Activated T-cell treated with anti-CD3 and anti-CD28 coated beads, Interleukin-2, amount 50 U/mL, for 4 hours (primary cell): ENCODE results near the gene NR3C1. TPM values are rescaled to one million over a fixed set of nuclear protein-coding genes. Genes with fewer than 3 reads are reported as not detected.
A peak's percentile ranks its signal among the peaks of the same experiment; 100 is the strongest.

Experiments used
- ATAC-seq, 2 donors: fragments of 200-7000 bp; cut with Tn5 transposase; one replicate each; pipeline ENCODE4 v1.10.0; 2021
- DNase-seq: peaks from one replicate; pipeline ENCODE4 v3.0.0-alpha.2; 2020
- H3K27me3 Mint-ChIP-seq: one replicate; pipeline ENCODE4 v1.8.0; 2021; ENCODE audit warnings: low read depth, mixed read lengths
- H3K36me3 Mint-ChIP-seq: one replicate; pipeline ENCODE4 v1.8.0; 2022; ENCODE audit warnings: mixed read lengths; ENCODE audit not compliant: insufficient read depth
- H3K4me1 Mint-ChIP-seq: one replicate; pipeline ENCODE4 v1.8.0; 2021; ENCODE audit warnings: low read depth, mixed read lengths
- H3K4me3 Mint-ChIP-seq: one replicate; pipeline ENCODE4 v1.8.0; 2021; ENCODE audit warnings: mild to moderate bottlenecking, moderate library complexity, mixed read lengths
- H3K9me3 Mint-ChIP-seq: one replicate; pipeline ENCODE4 v1.8.0; 2021; ENCODE audit warnings: mixed read lengths
- total RNA-seq, 3 donors: library from RNA; stranded (reverse); gene quantifications; one replicate each; pipeline ENCODE4 v1.2.1, GENCODE V29; 2021

The NR3C1 gene
- total RNA-seq, 3 donors from 2014 or later = 40.2 to 53.3 (median 43.1) TPM

DNA sequence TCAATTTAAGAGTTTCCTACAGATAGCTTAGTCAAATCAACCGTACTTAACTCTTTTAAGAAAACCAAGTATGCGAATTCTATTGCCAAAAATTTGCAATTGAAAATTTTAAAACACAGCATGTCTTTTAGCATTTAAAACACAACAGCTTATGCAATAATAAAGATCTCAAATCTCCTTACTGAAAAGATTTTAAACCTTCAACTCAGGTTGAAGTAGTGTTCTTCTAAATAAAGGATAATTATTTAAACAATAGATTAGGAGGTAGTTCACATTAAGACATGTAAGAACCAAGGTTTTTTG is 5.5 kb downstream of the NR3C1 start:
- ATAC-seq (no peak), DNase-seq (no peak)
- Mint-ChIP-seq H3K36me3 (peaks cover 35% of the 10 kb centered on the region), H3K4me1 (peaks cover 76% of the 10 kb centered on the region), H3K9me3 (no peaks in the 10 kb centered on the region), H3K27me3 (no peaks in the 10 kb centered on the region), H3K4me3 (peak overlapping the region; percentile 92)

GRCh38 chr5:143397302-143398052 is 6.0 kb downstream of the NR3C1 start:
- DNase-seq (no peak), ATAC-seq (no peak)
- Mint-ChIP-seq H3K27me3 (no peaks in the 10 kb centered on the region), H3K4me1 (peaks cover 81% of the 10 kb centered on the region), H3K9me3 (no peaks in the 10 kb centered on the region), H3K4me3 (peak overlapping the region; percentile 92), H3K36me3 (peaks cover 35% of the 10 kb centered on the region)

DNA sequence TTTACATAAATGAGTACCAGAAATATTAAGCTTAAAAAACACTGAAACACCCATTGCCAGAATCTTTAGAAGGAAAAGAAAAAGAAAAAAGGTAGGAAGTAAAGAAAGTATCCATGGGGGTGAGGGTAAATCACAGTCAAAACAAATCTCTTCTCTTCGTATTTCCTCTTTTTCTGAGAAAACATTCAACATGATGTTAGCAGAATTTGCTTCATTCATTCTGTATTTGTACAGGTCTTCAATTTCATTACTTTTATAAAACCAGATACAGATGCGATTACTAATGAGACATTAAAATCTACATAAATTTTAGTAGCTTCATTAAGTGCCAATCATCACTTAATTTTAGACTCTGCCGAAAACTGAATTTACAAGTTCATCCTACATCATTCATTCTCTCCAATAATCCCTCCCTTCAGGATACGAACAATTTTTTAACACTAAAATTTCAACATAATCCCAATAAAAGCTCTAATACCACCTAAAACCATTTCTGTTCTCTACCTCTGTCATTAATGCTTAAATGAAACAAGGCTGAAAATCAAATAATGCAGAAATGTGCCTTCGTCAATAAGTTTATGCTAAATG is 7.0 kb downstream of the NR3C1 start:
- peaks cover 85% of the 10 kb centered on the region for H3K4me1 Mint-ChIP-seq
- DNase-seq (no peak), ATAC-seq (no peak)
- H3K27me3 Mint-ChIP-seq = no peaks in the 10 kb centered on the region
- no peaks in the 10 kb centered on the region for H3K9me3 Mint-ChIP-seq
- H3K4me3 Mint-ChIP-seq = peak overlapping the region; percentile 92
- H3K36me3 Mint-ChIP-seq = peaks cover 34% of the 10 kb centered on the region

DNA sequence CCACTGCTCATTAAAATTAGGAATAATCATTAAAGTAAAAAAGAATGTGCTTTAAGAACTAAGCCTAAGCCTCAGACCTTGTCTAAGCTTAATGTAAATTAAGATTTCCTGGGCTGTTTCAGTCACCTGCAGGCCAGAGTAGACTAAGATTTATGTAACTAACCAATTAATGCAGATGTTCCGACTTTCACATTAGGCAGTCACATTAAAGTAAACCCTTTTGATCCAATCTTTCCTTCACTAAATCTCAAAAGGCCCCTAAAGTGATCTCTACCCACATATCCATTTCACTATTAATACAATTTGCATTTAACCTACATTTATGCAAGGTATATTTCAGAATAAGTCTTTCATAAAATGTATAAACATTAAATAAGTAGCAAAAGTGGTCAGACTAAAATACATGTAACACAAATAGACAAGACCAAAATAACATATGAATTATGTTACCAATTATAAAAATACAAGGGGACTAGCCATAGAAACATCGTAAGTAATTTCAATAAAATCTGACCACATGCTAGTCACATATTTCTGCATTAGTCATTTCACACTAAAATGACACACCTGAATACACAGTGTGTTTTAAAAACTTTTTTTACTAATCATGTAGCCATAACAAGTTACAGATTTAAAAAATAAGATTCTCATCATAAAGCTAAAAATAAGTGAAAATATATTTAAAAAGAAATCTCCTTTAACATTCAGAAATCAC is 7.7 kb downstream of the NR3C1 start:
- H3K4me3 Mint-ChIP-seq = peak overlapping the region; percentile 92
- H3K36me3 Mint-ChIP-seq = peaks cover 29% of the 10 kb centered on the region
- DNase-seq = no peak
- no peaks in the 10 kb centered on the region for H3K9me3 Mint-ChIP-seq
- peaks cover 80% of the 10 kb centered on the region for H3K4me1 Mint-ChIP-seq
- no peaks in the 10 kb centered on the region for H3K27me3 Mint-ChIP-seq
- ATAC-seq = peak; percentile 78 to 89

DNA sequence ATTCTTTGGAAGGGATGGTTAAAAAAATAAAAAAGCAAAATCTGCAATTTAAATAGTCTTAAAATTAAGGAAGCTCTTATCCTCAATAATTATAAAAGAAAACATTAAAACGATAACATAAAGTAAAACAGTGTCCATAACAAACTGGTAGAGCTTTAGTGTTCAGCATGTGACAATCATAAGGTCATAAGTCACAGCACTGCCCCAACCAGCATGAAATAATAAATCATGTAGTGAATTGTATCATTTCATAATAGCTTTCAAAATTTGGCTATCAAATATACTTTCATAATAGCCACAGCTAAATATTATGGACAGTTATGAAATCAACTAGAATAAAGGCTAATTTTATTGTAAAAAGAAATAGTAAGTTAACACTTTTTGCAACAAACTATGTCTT is 10.0 kb downstream of the NR3C1 start:
- Mint-ChIP-seq H3K36me3 (peaks cover 14% of the 10 kb centered on the region), H3K27me3 (no peaks in the 10 kb centered on the region), H3K9me3 (no peaks in the 10 kb centered on the region), H3K4me1 (peaks cover 78% of the 10 kb centered on the region), H3K4me3 (no peak overlapping the region)
- DNase-seq = no peak
- ATAC-seq = no peak

DNA sequence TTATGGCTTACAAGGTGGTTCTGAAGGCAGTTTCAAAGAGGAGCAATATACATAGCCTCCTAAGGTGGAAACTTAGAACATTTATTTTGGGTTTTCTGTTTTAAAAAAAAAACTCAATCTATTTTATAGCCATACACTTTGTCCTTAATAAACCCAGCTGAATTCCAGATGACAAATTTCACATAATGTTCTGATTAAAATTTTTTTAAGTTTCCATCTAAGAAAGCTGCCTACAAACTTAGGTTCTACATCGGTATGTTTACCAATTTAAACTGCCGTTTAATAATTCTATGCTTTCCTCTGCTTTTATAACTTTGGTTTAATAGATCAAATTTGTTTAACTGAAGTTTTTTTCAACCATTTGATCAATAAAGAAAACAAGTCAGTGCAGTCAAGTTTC is 12.5 kb downstream of the NR3C1 start:
- Mint-ChIP-seq H3K9me3 (peaks cover 8% of the 10 kb centered on the region), H3K27me3 (no peaks in the 10 kb centered on the region), H3K4me1 (peaks cover 86% of the 10 kb centered on the region), H3K4me3 (no peak overlapping the region), H3K36me3 (peaks cover 24% of the 10 kb centered on the region)
- ATAC-seq (no peak), DNase-seq (no peak)

DNA sequence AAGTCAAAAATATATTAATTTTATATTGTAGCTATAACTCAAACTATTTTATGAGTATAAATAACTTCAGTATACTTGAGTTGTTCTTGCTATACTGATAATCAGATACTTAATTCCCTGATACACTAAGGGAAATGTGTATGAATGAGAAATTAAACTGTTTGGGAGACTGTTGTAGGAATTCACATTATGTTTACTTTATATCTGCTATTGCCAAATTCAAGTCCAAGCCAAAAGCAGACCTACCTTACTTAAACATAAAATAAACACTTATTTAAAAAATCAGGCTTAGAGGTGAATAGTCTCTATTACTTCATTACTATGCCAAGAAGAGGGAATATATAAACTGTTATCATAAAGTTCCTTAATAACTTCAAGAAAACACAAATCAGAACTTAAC is 13.2 kb downstream of the NR3C1 start:
- no peak for ATAC-seq
- no peak overlapping the region for H3K4me3 Mint-ChIP-seq
- H3K36me3 Mint-ChIP-seq = peaks cover 31% of the 10 kb centered on the region
- peaks cover 15% of the 10 kb centered on the region for H3K9me3 Mint-ChIP-seq
- H3K4me1 Mint-ChIP-seq = peaks cover 86% of the 10 kb centered on the region
- DNase-seq = no peak
- H3K27me3 Mint-ChIP-seq = no peaks in the 10 kb centered on the region

DNA sequence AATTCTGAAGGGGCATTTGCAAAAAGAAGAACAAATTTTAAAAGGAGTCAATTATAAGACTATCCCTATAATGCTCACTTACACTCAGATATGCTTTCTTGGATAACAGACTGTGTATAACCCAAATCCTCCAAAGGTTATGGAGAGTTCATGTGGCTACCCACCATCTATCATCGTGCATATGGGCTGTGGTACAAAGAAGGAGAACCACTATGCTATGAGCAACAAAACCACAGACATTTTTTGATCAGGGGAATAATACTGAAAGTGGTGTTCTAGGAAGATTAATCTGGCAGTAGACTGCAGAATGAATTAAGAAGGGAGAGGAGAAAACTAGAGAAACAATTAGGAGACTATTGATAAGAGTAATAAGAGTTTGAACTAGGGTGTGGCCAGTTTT is 16.8 kb downstream of the NR3C1 start:
- H3K9me3 Mint-ChIP-seq = peaks cover 17% of the 10 kb centered on the region
- H3K36me3 Mint-ChIP-seq = peaks cover 48% of the 10 kb centered on the region
- no peak overlapping the region for H3K4me3 Mint-ChIP-seq
- DNase-seq = no peak
- peaks cover 87% of the 10 kb centered on the region for H3K4me1 Mint-ChIP-seq
- H3K27me3 Mint-ChIP-seq = no peaks in the 10 kb centered on the region
- peak; percentile 95 for ATAC-seq

- DNase-seq (no peak), ATAC-seq (no peak)
- H3K4me3 Mint-ChIP-seq = no peak overlapping the region
- H3K4me1 Mint-ChIP-seq = peaks cover 93% of the 10 kb centered on the region
- H3K9me3 Mint-ChIP-seq = peaks cover 17% of the 10 kb centered on the region
- H3K36me3 Mint-ChIP-seq = peaks cover 50% of the 10 kb centered on the region
- H3K27me3 Mint-ChIP-seq = no peaks in the 10 kb centered on the region
These were observed 18.4 kb downstream of the NR3C1 start for GRCh38 chr5:143384865-143385657.

DNA sequence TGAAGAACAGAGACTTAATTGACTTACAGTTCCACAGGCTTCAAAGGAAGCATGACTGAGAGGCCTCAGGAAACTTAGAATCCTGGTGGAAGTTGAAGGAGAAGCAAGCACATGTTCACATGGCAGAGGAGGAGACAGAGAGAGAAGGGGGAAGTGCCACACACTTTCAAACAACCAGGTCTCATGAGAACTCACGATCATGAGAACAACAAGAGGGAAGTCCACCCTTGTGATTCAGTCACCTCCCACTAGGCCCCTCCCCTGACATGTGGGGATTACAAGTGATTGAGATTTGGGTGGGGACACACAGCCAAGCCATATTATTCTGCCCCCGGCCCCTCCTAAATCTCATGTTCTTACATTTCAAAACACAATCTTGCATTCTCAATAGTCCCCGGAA is 19.5 kb downstream of the NR3C1 start:
- no peaks in the 10 kb centered on the region for H3K27me3 Mint-ChIP-seq
- peaks cover 94% of the 10 kb centered on the region for H3K4me1 Mint-ChIP-seq
- H3K9me3 Mint-ChIP-seq = peaks cover 17% of the 10 kb centered on the region
- H3K36me3 Mint-ChIP-seq = peaks cover 48% of the 10 kb centered on the region
- no peak overlapping the region for H3K4me3 Mint-ChIP-seq
- no peak for ATAC-seq
- no peak for DNase-seq

- ATAC-seq (no peak), DNase-seq (no peak)
- peaks cover 28% of the 10 kb centered on the region for H3K36me3 Mint-ChIP-seq
- no peaks in the 10 kb centered on the region for H3K27me3 Mint-ChIP-seq
- no peak overlapping the region for H3K4me3 Mint-ChIP-seq
- no peaks in the 10 kb centered on the region for H3K9me3 Mint-ChIP-seq
- H3K4me1 Mint-ChIP-seq = peaks cover 93% of the 10 kb centered on the region
These were observed 23.9 kb downstream of the NR3C1 start for GRCh38 chr5:143379606-143380005.

DNA sequence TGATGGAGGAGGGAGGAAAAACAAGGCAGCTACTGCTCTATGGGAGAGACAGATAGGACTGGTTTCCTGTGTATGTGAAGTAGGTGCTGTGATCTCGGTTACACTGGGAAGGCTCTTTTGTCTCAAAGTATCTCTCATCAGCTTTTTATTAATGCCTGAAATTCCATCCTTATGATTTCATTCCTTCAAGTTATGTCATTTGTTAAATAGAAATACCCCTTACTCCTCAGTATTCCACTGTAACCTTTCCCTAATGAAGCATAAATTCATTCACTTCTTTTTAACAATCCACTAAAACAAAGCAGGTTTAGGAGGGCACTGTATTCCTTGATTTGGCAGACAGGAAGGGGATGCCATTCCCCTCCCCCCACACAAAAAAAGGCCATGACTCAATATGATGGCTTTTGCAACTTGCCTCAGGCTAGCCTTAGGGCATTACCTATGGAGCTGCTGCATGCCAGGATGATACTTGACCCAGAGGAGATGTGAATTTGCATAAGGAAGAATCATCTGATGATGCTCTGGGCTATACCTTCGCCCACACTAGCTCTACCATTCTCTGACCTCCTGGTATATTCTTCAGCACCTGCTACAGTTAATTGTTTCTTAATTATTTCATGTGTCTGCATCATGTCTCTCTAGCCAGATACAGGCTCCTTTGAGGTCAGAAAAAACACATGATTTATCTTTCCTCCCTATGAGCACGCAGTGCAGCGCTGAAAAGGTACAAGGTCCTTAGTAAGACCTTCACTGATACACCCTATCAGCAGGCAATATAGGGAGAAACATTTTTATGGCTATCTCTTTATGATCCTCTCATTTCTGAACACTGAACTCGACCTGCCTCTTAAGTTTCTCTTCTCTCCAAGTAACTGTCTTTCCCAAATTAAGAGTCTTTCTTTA is 26.3 kb downstream of the NR3C1 start:
- Mint-ChIP-seq H3K4me1 (peaks cover 81% of the 10 kb centered on the region), H3K4me3 (no peak overlapping the region), H3K36me3 (peaks cover 21% of the 10 kb centered on the region)

GRCh38 chr5:143376195-143376779 is 27.2 kb downstream of the NR3C1 start:
- DNase-seq (no peak), ATAC-seq (no peak)
- Mint-ChIP-seq H3K36me3 (peaks cover 23% of the 10 kb centered on the region), H3K4me1 (peaks cover 81% of the 10 kb centered on the region), H3K9me3 (no peaks in the 10 kb centered on the region), H3K4me3 (no peak overlapping the region), H3K27me3 (no peaks in the 10 kb centered on the region)

More for the DNA sequence above, 26.3 kb downstream of the NR3C1 start:
- H3K9me3 Mint-ChIP-seq = no peaks in the 10 kb centered on the region
- DNase-seq = no peak
- ATAC-seq = no peak
- no peaks in the 10 kb centered on the region for H3K27me3 Mint-ChIP-seq
